GOT3 (cell line): Measurements from ENCODE around the gene BPHL.
"Not testable (repeated sequence)": the region's sequence is repeated elsewhere in the genome, so short reads cannot be mapped to it uniquely, and the experiment has no call there.

Source experiments
- DNase-seq: peaks from one replicate; lab custom pipeline; 2025; ENCODE audit warnings: mixed read lengths; lab: John Stamatoyannopoulos, UW

BPHL gene

DNA sequence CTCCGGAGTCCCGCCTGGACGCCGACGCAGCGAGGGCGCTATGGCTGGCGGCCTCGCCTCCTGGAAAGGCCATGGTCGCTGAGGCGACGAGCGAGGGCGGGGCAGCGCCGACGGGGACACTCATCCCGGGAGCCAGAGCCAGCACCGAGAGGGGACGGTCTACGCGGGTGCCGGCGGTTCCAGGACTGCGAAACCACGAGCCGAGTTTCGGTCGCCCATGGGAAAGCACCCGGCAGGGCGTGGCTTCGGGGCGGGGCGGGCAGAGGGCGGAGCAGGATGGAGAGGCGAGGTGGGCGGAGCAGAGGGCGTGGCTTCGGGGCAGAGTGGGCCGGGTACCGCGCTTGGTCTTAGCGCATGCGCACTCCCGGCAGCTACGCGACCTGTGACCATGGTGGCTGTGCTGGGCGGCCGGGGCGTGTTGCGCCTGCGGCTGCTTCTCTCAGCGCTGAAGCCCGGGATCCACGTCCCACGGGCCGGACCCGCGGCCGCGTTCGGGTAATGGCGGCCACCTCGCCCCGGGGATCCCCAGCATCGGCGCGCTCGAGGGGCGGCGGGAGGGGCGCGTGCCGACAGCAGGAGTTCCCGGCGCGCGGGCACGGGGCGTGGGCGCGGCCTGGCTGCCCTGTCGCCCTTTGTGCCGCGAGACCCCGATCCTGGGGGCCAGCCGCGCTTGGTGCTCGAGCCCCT, at the start of gene BPHL:
Gene BPHL, plus strand, starts transcription at position 359 of the 687 bp plus-strand sequence. Its CDS starts 30 bp downstream, at position 389.
- peak; percentile 93 for DNase-seq

DNA sequence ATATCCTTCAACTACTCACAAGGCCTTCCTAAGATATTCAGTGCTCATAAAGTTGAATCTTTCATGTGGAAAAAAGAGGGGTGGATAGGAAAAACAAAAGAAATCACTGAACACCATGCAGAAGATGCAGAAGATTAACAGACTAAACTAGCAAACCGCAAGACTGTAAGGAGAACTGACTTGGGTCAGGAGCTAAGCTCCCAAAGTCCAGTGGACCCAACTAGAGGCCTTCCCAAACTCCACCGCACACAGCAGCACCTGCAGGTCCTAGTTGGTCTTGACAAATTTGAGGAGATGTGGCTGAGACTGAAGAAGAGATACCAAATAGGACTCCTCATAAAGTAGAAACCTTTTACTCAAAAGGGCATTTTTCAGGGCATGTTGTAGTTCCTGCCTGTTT, 46.9 kb upstream of the BPHL start:
- no peak for DNase-seq

DNA sequence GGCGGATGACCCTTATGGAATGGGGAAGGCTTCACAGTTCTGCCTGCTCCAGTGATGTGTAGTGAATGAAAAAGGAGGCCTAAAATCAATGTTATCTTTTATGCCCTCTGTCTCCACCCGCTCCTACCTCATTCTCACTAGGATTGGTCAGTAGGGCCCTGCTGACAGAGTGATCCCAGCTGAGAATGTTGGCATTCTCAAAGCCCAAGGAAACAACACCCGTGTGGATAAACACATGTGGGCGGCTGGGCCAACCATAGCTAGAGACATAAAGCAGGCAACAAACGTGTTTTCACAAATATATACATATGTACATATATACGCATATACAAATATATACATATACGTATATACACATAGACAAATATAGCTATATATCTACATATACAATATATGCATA, 45.7 kb upstream of the BPHL start:
- no peak for DNase-seq

DNA sequence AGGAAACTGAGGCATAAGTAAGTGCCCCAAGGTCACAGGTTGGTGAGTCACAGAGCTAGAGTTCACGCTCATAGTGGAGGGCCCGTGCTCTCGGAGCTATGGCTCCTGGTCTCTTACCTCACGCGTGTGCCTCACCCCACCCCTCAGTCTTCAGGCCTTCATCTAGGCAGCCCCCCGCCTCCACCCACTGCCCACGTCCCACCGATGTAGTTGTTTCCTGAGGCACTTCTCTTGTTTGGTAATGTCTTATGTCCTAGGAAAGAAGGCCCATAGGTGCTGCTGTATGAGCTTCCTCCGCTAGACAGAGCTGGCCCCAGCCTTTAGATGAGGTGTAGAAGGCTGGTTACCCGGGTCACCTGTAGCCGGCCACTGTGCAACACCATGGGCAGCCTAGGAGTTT, 45.1 kb upstream of the BPHL start:
- no peak for DNase-seq

DNA sequence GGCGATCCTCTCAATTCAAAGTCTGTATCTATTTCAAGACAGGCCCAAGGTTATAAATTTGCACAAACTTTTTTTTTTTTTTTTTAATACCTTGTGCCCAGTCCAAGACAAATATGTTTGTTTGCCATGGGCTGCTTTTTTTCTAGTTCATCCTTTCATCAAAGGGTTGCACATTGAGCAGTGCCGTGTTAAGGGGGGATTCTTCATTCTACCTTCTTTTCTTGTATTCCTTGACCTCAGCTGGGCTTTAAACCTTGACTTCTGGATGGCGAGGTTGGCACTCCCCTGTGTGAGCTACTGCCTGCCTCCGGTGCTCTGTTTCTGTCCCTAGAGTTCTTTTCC, 42.8 kb upstream of the BPHL start:
- no peak for DNase-seq

DNA sequence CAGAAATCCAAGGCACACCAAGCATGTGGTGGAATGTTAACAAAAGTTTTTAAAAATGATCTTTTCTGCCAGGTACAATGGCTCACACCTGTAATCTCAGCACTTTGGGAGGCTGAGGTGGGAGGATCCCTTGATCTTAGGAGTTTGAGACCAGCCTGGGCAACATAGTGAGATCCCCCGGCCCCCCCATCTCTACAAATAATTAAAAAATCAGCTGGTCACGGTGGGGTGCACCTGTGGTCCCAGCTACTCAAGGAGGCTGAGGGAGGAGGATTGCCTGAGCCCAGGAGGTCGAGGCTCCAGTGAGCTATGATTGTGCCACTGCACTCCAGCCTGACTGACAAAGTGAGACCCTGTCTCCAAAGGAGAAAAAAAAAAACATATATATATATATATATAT, 42.2 kb upstream of the BPHL start:
- DNase-seq, result no peak

DNA sequence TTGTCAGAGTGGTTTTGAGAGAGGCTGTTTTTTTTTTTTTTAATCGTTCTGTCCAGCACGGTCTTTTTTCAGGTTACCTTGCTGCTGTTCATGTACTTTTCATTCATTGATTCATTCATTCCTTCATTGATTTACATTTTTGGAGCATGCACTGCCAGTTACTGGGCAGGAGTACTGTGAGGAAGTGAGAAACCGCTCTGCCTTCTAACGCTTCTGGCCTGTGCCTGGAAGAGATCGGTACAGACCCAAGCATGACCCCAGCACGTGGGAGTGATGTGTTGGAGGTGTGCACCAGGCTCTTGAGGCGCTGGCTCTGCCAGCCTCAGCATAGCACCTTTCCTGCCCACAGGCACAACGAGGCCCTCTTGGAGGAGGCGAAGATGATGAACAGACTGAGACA, 41.1 kb upstream of the BPHL start:
- DNase-seq, result no peak

DNA sequence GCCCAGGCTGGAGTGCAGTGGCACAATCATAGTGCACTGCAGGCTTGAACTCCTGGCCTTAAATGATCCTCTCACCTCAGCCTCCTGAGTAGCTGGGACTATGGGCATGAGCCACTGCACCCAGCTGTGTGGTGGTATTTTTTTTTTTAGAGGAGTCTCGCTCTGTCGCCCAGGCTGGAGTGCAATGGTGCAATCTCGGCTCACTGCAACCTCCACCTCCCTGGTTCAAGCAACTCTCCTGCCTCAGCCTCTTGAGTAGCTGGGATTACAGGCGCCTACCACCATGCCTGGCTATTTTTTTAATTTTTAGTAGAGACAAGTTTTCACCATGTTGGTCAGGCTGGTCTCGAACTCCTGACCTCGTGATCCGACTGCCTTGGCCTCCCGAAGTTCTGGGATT, 39.6 kb upstream of the BPHL start:
- DNase-seq, result not testable (repeated sequence)

DNA sequence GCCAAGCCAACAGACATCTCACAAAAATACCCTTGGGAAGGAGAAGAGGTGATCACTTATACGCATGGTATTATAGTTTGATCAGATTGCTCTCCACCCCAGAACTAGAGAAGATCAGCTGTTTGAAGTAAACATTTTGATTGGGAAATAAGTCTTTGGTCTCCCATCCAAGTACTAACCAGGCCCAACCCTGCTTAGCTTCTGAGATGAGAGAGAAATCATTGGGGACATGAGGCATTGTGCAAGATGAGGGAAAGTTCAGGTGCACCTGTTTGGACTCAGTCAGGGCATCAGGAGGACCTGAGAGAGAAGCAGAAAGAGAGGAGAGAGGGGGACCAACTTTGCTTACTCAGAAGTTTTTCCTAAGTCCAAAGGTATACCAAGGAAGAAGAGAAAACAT, 38.8 kb upstream of the BPHL start:
- no peak for DNase-seq

DNA sequence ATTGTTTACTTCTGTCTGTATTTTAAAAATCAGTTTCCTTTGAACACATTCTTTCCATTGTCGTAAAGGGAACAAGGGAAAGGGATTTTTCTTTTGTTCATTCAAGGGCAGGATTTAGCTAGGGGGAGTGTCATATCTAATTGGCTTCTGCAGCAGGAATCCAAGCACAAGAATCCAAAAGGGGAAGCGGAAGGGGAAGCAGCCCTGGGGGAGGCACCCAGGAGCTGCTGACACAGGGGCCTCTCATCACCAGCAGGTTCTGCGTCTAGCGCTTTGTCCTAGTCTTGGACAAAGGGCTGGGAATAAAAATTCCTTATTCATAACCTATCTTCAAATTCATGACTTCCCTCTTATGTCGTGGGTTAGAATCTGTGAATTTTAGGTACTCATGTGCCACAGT, 36.6 kb upstream of the BPHL start:
- no peak for DNase-seq

DNA sequence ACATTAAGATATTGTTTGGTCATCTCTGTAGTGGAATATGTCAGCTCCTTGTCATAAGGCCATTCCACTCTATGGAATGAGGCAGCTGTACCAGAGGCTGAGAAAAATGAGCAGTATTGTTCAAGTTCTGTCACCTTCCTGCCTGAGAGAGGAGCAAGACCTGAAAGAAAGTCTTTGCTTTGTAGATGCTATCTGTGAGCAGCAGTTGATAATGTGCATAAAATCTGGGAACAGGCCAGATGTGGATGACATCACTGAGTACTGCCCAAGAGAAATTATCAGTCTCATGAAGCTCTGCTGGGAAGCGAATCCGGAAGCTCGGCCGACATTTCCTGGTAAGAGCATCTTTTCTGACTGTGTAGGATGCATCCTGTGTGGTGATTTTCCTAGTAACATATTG, 33.4 kb upstream of the BPHL start:
- DNase-seq, result no peak

DNA sequence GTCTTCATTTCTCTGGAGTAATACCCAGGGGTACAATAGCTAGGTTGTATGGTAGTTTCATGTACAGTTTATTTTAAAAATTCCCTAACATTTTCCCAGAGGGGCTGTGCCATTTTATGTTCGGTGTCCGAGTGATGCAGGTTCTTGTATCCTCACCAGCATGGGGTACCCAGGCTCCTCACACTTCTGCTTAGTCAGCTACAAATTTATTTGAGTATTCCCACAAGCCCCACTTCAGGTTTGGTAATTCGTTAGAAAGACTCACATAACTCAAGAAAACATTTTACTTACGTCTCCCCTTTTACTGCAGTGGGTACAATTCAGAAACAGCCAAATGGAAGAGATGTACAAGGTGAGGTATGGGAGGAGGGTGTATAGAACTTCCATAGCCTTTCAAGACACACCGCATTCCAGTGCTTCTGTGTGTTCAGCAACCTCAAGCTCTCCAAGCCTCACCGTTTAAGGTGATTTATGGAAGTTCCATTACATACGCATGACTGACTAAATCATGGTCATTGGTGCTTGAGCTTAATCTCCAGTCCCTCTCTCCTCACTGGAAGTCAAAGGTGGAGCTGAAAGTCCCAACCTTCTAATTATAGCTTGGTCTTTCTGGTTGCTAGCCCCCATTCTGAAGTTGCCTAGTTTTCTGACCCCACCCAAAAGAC, 32.1 kb upstream of the BPHL start:
- DNase-seq, result no peak

DNA sequence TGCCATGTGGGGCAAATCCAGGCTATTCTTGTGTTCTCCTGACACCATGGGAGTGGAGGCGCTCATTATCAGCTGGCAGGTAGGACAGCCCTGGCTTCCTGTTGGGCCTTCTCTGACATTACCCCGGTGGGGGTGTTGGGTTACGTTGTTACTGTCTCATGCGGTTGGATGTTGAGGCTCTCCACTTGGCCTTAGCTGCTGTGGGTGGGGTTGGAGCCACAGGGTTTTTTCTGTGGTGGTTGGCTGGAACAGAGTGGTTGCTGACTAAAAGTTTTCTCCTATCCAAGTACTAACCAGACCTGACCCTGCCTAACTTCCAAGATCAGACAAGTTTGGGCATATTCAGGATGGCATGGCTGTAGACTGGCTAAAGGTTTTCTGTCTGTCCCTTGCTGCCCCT, 30.1 kb upstream of the BPHL start:
- DNase-seq, result no peak

DNA sequence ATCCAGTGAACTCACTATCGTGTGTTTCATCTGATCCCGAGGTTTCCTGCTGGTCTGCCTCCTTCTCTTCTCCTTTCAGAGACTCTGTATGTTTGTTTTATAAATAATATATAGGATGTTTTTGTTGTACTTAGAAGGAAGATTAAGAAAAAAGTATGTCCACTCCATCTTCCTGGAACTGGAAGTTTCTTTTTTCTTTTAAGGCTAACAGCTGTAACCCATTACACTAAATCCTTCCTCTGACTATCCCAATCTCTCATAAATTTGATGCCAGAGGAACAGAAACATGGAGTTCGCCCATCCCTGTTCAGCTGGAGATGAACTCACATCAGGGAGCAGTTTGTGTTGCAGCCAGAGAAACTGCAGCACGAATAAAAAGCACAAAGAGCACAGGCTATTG, 29.5 kb upstream of the BPHL start:
- DNase-seq, result no peak

DNA sequence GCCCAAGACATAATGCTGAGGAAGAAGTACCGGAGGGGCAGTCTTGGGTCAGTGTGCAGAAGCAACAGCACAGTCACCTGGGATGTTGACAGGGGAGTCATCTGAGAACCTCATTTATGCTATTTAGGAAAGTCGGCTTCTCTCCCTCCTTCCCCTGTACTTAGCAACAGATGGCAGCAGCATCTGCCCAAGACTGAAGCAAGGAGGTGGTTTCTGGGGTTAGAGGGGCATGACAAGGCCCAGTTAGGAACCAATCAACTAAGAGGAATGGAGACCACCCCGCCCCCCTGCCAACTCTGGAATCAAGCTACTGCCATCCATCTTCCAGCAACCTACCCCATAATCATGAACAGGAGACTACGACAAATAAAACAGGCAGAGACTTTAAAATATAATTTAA, 28.5 kb upstream of the BPHL start:
- no peak for DNase-seq

DNA sequence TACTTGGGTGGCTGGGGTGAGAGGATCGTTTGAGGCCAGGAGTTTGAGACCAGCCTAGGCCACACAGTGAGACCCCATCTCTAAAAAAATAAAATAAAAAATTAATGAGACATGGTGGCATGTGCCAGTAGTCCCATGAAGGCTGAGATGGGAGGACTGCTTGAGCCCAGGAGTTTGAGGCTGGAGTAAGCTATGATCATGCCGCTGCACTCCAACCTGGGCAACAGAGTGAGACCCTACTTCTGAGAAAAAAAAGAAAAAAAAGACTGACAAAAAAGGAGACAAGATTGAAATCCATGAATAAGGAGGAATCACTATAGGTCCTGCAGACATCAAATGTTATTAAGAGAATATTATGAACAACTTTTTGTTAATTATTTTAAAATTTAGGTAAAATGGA, 23.7 kb upstream of the BPHL start:
- DNase-seq, result no peak

DNA sequence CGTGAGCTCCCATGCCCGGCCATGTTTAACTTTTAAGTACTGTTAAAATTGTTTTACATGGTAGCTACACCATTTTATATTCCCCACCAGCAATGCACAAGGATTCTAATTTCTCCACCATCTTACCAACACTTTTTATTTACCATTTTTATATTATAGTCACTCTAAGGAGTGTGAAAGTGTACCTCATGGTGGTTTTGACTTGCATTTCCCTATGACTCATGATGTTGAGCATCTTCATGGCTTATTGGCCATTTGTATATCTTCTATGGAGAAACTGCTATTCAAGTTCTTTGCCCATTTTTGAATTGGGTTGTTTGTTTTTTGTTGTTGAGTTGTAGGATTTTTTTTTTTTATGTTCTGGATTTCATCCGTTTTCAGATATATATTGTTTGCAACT, 15.6 kb upstream of the BPHL start:
- no peak for DNase-seq

DNA sequence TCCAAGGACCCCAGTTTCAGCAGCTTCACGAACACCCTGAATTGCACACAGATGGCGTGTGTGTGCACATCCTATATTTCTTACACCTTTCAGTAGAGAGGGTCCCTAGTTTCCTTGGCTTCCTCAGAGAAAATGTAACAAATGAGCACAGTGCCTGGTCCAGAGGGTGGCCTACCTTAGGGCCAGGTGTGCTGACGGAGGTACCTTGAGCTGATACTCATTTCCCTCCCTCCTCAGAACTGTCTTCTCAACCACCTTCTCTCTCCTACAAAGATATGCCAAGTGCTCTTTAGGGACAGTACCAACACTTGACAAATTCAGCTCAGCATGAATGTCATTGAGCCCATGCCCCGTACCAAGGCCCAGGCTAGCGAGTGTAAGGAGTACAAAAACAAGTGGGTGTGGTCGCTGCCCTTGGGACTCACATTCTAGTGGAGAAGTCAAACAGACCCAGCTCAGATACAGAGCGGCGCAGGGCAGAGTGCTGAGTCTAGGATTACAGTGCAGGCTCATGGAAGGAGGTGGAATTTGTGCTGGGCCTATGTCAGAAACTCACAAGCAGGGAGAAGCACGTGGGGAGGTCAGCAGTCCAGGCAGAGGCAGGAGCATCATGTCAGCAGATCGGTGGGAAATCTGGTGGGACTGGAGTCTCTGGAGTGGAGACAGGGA, 9.6 kb upstream of the BPHL start:
- no peak for DNase-seq

DNA sequence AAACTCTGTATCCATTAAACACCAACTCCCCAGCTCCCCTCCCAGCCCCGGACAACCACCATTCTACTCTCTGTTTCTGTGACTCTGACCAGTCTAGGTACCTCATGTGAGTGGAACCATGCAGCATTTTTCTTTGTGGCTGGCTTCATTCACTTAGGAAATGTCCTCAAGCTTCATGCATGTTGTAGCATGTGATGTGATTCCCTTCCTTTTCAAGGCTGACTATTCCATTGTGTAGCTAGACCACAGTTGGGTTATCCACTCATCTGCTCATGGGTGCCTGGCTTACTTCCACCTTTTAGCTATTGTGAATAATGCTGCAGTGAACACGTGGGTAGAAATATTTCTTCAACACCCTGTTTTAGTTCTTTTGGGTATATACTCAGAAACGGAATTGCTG, 8.8 kb upstream of the BPHL start:
- DNase-seq, result no peak

DNA sequence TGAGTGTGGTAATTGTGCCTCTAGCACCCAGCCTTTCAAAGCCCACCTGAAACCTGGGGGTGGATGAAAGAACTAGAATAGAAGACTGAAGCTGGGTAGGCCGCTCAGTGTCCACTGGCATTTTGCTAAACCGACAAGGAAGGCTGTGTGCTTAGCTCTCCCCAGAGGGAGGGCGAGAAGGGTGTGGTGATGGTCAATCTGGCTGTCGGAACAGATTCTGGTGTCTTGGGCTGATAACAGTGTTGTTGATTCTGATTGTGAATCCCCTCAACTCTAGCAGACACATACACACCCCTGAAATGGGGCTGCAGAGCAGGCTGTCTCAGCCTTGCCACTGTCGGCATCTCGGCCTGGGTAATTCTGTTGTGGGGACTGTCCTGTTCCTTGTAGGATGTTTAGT, 4.1 kb upstream of the BPHL start:
- DNase-seq, result no peak

DNA sequence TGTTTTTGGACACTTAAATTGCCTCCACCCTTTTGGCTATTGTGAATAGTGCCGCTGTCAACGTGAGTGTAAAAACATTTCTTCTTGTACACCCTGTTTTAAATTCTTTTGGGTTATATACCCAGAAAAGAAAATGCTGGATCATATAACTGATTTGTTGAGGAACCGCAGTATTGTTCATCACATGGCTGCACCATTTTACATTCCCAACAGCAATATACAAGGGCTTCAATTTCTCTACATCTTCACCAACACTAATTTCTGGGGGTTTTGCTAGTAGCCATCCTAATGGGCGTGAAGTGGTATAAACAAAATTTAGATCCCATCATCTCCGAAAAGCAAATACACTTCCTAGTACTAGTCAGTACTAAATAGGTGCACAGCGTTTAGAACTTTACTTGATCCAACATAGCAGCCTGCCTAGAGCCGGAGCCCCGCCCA, 579 bp upstream of the BPHL start:
- DNase-seq, result no peak

DNA sequence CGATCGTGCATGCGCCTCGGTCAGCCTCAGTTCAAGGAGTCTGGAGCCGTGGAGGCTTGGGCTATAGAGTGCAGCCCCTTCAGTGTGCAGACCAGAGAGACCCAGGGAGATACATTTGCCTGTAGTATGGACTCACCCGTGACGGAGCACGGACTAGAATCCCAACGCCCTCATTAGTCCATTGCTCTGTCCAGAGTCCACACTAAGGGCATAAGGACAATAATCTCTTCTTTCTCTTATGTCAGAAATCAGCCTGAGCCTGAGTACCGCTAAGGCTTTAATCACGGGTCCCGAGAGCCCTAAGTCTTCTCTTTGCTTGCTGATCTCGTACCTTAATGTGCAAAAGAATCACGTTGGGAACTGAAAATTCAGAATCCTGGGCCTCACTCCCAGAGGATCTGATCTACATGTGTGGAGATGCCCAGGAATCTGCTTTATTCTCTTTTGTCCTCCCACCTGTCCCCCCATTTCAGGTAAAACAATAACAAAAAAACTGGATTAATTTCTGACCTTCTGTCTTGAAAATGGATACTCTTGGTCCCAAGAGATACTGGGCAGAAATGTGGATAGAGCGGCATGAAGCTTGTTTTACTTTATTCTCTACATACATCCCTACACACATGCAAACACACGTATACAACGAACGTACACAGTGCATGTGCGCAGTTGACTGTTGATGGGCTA, 671 bp downstream of the BPHL start:
- DNase-seq, result no peak

DNA sequence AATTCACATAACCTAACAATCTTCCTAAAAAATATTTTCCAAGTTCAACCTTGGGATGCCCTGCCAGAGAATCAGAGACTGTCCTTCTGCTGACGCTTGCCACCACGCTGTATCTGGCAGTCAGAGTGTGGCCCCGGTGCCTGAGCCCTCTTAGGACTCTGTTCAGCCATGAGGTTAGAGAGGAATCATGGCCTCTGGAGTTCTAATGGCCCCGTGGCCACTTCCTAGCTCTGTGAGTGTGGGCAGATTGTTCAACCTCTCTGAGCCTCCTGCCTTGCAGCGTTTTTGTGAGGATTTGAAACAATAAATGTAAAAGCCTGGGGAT, 2.2 kb downstream of the BPHL start:
- no peak for DNase-seq
